HepG2 (cell line): ENCODE data around the gene C11orf91.

Source experiments
- DPF2 ChIP-seq: sonication (generic); formaldehyde crosslinking; IDR thresholded peaks from 2 replicates; pipeline ENCODE4 v1.4.0; 2020; ENCODE audit warnings: mild to moderate bottlenecking, low read depth, missing genetic modification reagents, borderline replicate concordance
- MTA3 ChIP-seq: sonication (generic); formaldehyde crosslinking; IDR thresholded peaks from 2 replicates; pipeline ENCODE4 v1.4.0; 2020; ENCODE audit warnings: missing genetic modification reagents
- POLR2AphosphoS5 ChIP-seq: IDR thresholded peaks from 2 replicates; pipeline ENCODE4 v1.6.1; 2012; ENCODE audit warnings: low read depth, low read length
- TCF12 ChIP-seq, 2 experiments: fragments of 450-650 bp in 1 of 2; sonication (generic) in 1 of 2; formaldehyde crosslinking in 1 of 2; IDR thresholded peaks; 2 replicates each; pipeline versions ENCODE4 v1.6.1 to v1.8.0; 2017 to 2022; ENCODE audit warnings: antibody characterized with exemption in 1 of 2, mild to moderate bottlenecking in 1 of 2, missing genetic modification reagents in 1 of 2, moderate library complexity in 1 of 2
- ZSCAN20 ChIP-seq: sonication (generic); formaldehyde crosslinking; IDR thresholded peaks from 2 replicates; pipeline ENCODE4 v1.4.0; 2020; ENCODE audit warnings: missing genetic modification reagents, mild to moderate bottlenecking, borderline replicate concordance
- TF ChIP-seq, protein P1 (sequence below): sonication (generic); formaldehyde crosslinking; IDR thresholded peaks from 2 replicates; pipeline ENCODE4 v1.9.0; 2022; ENCODE audit warnings: low read depth, missing genetic modification reagents
- TF ChIP-seq, protein P2 (sequence below): sonication (generic); formaldehyde crosslinking; IDR thresholded peaks from 2 replicates; pipeline ENCODE4 v1.5.0; 2020; ENCODE audit warnings: mild to moderate bottlenecking, missing genetic modification reagents, moderate library complexity

DNA sequence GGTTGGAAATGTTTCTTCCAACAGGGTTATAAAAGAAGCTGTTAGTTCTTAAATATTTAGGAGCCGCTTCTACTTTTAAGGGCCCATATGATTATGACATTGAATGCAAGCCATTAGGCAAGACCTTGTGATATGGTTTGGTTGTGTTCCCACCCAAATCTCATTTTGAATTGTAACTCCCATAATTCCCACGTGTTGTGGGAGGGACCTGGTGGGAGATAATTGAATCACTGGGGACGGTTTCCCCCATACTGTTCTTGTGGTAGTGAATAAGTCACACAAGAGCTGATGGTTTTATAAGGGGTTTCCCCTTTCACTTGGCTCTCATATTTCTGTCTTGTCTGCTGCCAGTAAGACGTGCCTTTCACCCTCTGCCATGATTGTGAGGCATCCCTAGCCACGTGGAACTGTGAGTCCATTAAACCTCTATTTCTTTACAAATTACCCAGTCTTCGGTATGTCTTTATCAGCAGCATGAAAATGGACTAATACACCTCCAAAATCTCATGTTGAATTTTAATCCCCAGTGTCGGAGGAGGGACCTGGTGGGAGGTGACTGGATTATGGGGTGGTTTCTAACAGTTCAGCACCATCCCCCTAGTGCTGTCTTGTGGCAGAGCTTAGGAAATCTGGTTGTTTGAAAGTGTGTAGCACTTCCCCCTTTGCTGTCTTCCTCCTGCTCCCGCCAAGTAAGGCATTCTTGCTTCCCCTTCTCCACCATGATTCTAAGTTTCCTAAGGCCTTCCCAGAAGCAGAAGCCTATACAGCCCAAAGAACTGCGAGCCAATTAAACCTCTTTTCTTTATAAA is 31.3 kb upstream of the C11orf91 start:
- TF ChIP-seq DPF2 (CRISPR knock-in tag) = no peak
- no peak for TF ChIP-seq POLR2AphosphoS5
- TF ChIP-seq ZSCAN20 (CRISPR knock-in tag) = no peak
- TF ChIP-seq, protein P1, sequence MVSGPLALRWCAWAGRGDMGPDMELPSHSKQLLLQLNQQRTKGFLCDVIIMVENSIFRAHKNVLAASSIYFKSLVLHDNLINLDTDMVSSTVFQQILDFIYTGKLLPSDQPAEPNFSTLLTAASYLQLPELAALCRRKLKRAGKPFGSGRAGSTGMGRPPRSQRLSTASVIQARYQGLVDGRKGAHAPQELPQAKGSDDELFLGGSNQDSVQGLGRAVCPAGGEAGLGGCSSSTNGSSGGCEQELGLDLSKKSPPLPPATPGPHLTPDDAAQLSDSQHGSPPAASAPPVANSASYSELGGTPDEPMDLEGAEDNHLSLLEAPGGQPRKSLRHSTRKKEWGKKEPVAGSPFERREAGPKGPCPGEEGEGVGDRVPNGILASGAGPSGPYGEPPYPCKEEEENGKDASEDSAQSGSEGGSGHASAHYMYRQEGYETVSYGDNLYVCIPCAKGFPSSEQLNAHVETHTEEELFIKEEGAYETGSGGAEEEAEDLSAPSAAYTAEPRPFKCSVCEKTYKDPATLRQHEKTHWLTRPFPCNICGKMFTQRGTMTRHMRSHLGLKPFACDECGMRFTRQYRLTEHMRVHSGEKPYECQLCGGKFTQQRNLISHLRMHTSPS (CRISPR knock-in tag) = no peak
- TF ChIP-seq, protein P2, sequence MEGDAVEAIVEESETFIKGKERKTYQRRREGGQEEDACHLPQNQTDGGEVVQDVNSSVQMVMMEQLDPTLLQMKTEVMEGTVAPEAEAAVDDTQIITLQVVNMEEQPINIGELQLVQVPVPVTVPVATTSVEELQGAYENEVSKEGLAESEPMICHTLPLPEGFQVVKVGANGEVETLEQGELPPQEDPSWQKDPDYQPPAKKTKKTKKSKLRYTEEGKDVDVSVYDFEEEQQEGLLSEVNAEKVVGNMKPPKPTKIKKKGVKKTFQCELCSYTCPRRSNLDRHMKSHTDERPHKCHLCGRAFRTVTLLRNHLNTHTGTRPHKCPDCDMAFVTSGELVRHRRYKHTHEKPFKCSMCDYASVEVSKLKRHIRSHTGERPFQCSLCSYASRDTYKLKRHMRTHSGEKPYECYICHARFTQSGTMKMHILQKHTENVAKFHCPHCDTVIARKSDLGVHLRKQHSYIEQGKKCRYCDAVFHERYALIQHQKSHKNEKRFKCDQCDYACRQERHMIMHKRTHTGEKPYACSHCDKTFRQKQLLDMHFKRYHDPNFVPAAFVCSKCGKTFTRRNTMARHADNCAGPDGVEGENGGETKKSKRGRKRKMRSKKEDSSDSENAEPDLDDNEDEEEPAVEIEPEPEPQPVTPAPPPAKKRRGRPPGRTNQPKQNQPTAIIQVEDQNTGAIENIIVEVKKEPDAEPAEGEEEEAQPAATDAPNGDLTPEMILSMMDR (CRISPR knock-in tag) = no peak
- no peak for TF ChIP-seq MTA3 (CRISPR knock-in tag)
- no peak for TF ChIP-seq TCF12 (IDR thresholded peaks at IDR 0.05)
- no peak for TF ChIP-seq TCF12 (CRISPR knock-in tag; IDR thresholded peaks at IDR 0.05)
